Measurements from ENCODE around the gene FADS3. TPM values are rescaled to one million over a fixed set of nuclear protein-coding genes. Genes with fewer than 3 reads are reported as not detected.

Gene FADS3
- total and polyA plus RNA-seq, 9 of the 15 experiments (the other 6 are each of a cell fraction or from before 2014, with no cell fraction given) = 0.97 to 148 (median 92.7) TPM

GRCh38 chr11:61869708-61870451 is 21.5 kb downstream of the FADS3 start (continued):
- TF ChIP-seq MGA (IDR thresholded peaks at IDR 0.05) = peak; percentile 38; the same call in 1 of the 2 replicates
- no peak for TF ChIP-seq GTF3C2 (IDR thresholded peaks at IDR 0.05; ENCODE audit: borderline replicate concordance, extremely low read depth, insufficient read length)
- TF ChIP-seq DLX4 (CRISPR knock-in tag; IDR thresholded peaks at IDR 0.05) = no peak
- TF ChIP-seq ZNF140 (CRISPR knock-in tag; IDR thresholded peaks at IDR 0.05) = no peak
- peak in 1 of 2 experiments; percentile 91; a peak in 2 of 4 replicates for TF ChIP-seq ZNF639 (CRISPR knock-in tag; conservative IDR thresholded peaks at IDR 0.05 in 1 of 2, IDR thresholded peaks at IDR 0.05 in 1 of 2)
- TF ChIP-seq FOXK1 (CRISPR knock-in tag; IDR thresholded peaks at IDR 0.05; ENCODE audit: borderline replicate concordance) = no peak
- peak; percentile 56; the same call in 1 of the 2 replicates for TF ChIP-seq ZNF311 (CRISPR knock-in tag; IDR thresholded peaks at IDR 0.05)
- TF ChIP-seq TFAM (CRISPR knock-in tag; conservative IDR thresholded peaks at IDR 0.05) = no peak
- no peak for TF ChIP-seq ZNF431 (CRISPR knock-in tag; IDR thresholded peaks at IDR 0.05)

Data from K562 (cell line).